Esophagus muscularis mucosa (tissue), 4 donors: ENCODE data around the gene GRAMD4. TPM values are rescaled to one million over a fixed set of nuclear protein-coding genes. Genes with fewer than 3 reads are reported as not detected.

Source experiments
- DNase-seq: peaks from one replicate; pipeline ENCODE4 v3.0.0-alpha.2; 2017; ENCODE audit errors: extremely low spot score
- H3K27ac ChIP-seq, 4 donors: fragments of 200-600 bp; sonication (generic); replicated peaks in 1 of 4; 1 replicate in 3 of 4; 2 replicates in 1 of 4; pipeline ENCODE4 v1.5.1; 2016 to 2019; ENCODE audit warnings: mild to moderate bottlenecking in 1 of 4
- H3K27me3 ChIP-seq, 4 donors: fragments of 200-600 bp; sonication (generic); one replicate each; pipeline versions ENCODE4 v1.5.1 to v1.6.0; 2016 to 2019
- H3K36me3 ChIP-seq, 4 donors: fragments of 200-600 bp; sonication (generic); one replicate each; pipeline ENCODE4 v1.5.1; 2016 to 2019
- H3K4me1 ChIP-seq, 4 donors: fragments of 200-600 bp; sonication (generic); one replicate each; pipeline ENCODE4 v1.5.1; 2016 to 2019
- H3K4me3 ChIP-seq, 4 donors: fragments of 200-600 bp; sonication (generic); 1 replicate in 2 of 4; 2 replicates in 2 of 4; pipeline ENCODE4 v1.5.1; 2016 to 2019; ENCODE audit warnings: mild to moderate bottlenecking in 4 of 4, moderate library complexity in 1 of 4
- H3K9me3 ChIP-seq, 4 donors: fragments of 200-600 bp; sonication (generic); 1 replicate in 3 of 4; 2 replicates in 1 of 4; pipeline ENCODE4 v1.5.1; 2016 to 2019
- EP300 ChIP-seq: sonication (generic); formaldehyde crosslinking; IDR thresholded peaks from one replicate; pipeline ENCODE4 v1.6.1; 2017; ENCODE audit warnings: antibody characterized with exemption
- POLR2A ChIP-seq: fragments of 450-650 bp; IDR thresholded peaks from one replicate; pipeline ENCODE4 v1.6.1; 2017; ENCODE audit warnings: antibody characterized with exemption, moderate library complexity, mild to moderate bottlenecking, low read depth
- POLR2AphosphoS5 ChIP-seq, 2 donors: sonication (generic); formaldehyde crosslinking; IDR thresholded peaks; one replicate each; pipeline ENCODE4 v1.6.1; 2017; ENCODE audit warnings: antibody characterized with exemption in 2 of 2
- WGBS: methylation state at CpG from one replicate; pipeline ENCODE4 v1.1.5; 2018; 5-methylcytosine and 5-hydroxymethylcytosine counted together
- intact Hi-C: fragments of 100-400 bp; cut with DNase I; formaldehyde crosslinking; loops from one replicate; pipeline ENCODE4 v1.15.1; 2023
- total RNA-seq, 4 donors: library from RNA; depleted of rRNA; stranded (reverse); fragments of >200 nt; gene quantifications; one replicate each; pipeline versions ENCODE4 v1.1.0 to v1.2.1, GENCODE V29; 2016
- TF ChIP-seq, protein P1 (sequence below), 3 experiments: fragments of 200-600 bp in 2 of 3; fragments of 450-650 bp in 1 of 3; sonication (generic) in 2 of 3; IDR thresholded peaks; one replicate each; pipeline ENCODE4 v1.5.1; 2017 to 2019; ENCODE audit warnings: antibody characterized with exemption in 3 of 3, mild to moderate bottlenecking in 2 of 3, moderate library complexity in 1 of 3

GRAMD4 gene
- total RNA-seq, 4 donors from 2014 or later: 20.0 to 126 (median 63.8) TPM

GRCh38 chr22:46650078-46650810 lies 30.1 kb downstream of the GRAMD4 start:
- Histone ChIP-seq H3K4me3 (no peak overlapping the region), H3K36me3 (peaks cover 0 to 3% (median 0%) of the 10 kb centered on the region in 4 donors), H3K4me1 (peaks cover 58 to 79% (median 65%) of the 10 kb centered on the region in 4 donors), H3K27ac (peak overlapping the region; percentile 66 to 80 (median 70)), H3K27me3 (no peaks in the 10 kb centered on the region), H3K9me3 (no peaks in the 10 kb centered on the region)
- WGBS: 47% methylated on average over 13 of the region's 25 CpGs
- intact Hi-C loops: loop anchor here (10.0 kb wide), 1 partner anchor 85 kb away; no protein-coding TSS in a partner anchor
- no peak for DNase-seq
- no peak for TF ChIP-seq POLR2A
- TF ChIP-seq POLR2AphosphoS5 (IDR thresholded peaks at IDR 0.05): no peak
- TF ChIP-seq, protein P1, sequence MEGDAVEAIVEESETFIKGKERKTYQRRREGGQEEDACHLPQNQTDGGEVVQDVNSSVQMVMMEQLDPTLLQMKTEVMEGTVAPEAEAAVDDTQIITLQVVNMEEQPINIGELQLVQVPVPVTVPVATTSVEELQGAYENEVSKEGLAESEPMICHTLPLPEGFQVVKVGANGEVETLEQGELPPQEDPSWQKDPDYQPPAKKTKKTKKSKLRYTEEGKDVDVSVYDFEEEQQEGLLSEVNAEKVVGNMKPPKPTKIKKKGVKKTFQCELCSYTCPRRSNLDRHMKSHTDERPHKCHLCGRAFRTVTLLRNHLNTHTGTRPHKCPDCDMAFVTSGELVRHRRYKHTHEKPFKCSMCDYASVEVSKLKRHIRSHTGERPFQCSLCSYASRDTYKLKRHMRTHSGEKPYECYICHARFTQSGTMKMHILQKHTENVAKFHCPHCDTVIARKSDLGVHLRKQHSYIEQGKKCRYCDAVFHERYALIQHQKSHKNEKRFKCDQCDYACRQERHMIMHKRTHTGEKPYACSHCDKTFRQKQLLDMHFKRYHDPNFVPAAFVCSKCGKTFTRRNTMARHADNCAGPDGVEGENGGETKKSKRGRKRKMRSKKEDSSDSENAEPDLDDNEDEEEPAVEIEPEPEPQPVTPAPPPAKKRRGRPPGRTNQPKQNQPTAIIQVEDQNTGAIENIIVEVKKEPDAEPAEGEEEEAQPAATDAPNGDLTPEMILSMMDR (IDR thresholded peaks at IDR 0.05): no peak
- TF ChIP-seq EP300: no peak

GRCh38 chr22:46651316-46651715 lies 31.1 kb downstream of the GRAMD4 start:
- DNase-seq: no peak
- Histone ChIP-seq H3K4me3 (no peak overlapping the region), H3K9me3 (no peaks in the 10 kb centered on the region), H3K4me1 (peaks cover 51 to 76% (median 60%) of the 10 kb centered on the region in 4 donors), H3K27ac (peak overlapping the region in 2 of 4 donors; percentile 71 to 80), H3K36me3 (peaks cover 0 to 3% (median 0%) of the 10 kb centered on the region in 4 donors), H3K27me3 (no peaks in the 10 kb centered on the region)
- TF ChIP-seq, protein P1 (IDR thresholded peaks at IDR 0.05): no peak
- no peak for TF ChIP-seq POLR2AphosphoS5 (IDR thresholded peaks at IDR 0.05)
- no peak for TF ChIP-seq EP300
- no peak for TF ChIP-seq POLR2A
- intact Hi-C loops: loop anchor here (10.0 kb wide), 1 partner anchor 87 kb away; no protein-coding TSS in a partner anchor
- WGBS: 94% methylated on average over 15 of the region's 16 CpGs

DNA sequence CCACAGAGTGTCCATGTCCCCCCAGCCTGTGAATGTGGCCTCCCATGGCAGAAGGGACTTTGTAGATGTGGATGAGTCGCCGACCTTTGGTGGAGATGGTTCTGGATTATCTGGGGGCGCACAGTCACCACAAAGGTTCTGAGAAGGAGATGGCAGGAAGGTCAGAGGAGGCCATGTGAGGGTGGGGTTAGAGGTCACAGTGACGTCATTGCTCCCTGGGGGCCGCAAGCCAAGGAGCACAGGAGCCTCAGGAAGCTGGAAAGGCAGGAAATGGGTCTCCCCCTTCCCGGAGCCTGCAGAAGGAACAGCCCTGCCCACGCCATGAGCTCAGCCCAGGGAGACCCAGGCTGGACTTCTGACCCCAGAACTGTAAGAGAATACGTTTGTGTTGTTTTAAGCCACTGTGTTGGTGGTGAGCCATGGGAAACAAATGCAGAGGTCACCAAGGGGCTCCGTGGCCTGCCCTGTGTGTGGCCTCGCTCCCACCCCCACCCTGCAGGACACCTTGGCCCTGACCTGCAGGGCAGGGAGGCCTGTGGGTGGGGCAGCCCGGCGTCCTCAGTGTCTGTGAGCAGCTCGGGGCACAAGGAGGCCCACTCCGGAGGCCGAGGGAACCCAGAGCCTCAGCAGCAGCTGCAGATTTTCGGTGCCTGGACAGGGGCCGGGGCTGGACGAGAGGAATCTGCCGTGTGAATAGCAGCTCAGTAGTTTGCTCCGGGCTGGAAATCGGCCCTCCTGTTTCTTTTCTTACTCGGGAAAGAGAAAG lies 32.1 kb downstream of the GRAMD4 start:
- DNase-seq: no peak
- Histone ChIP-seq H3K9me3 (no peaks in the 10 kb centered on the region), H3K4me1 (peaks cover 46 to 66% (median 53%) of the 10 kb centered on the region in 4 donors), H3K27ac (peak overlapping the region; percentile 21 to 80 (median 65)), H3K4me3 (peak overlapping the region; percentile 13 to 36 (median 26)), H3K27me3 (no peaks in the 10 kb centered on the region), H3K36me3 (peaks cover 0 to 3% (median 0%) of the 10 kb centered on the region in 4 donors)
- TF ChIP-seq POLR2A: no peak
- no peak for TF ChIP-seq EP300
- peak in 1 of 2 donors; percentile 11 for TF ChIP-seq POLR2AphosphoS5 (IDR thresholded peaks at IDR 0.05)
- TF ChIP-seq, protein P1 (IDR thresholded peaks at IDR 0.05): no peak
- 59% methylated on average over 21 of the region's 22 CpGs for WGBS
- intact Hi-C loops: loop anchor here (10.0 kb wide), 1 partner anchor 87 kb away; no protein-coding TSS in a partner anchor

DNA sequence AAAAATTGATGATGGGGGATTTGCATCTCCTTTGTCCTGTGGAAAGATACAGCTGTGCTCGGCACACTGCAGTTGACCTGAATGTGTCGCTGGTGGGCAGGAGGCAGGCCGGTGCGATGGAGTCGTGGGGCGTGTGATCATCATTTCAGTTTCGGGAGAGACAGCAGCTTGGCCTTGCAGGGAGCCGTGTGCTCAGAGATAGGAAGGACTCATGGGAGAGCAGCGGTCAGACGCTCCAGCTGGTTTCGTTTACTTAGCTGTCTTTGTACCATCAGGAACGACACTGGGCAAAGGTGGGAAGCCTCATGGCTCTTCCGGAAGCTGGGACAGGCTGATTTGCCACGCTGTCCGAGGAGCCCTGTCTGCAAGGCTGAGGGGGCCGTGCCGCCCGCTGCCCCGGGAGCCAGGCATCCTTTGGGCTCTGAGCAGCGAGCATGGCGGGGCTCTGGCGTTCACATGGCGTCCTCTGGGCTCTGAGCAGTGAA lies 32.7 kb downstream of the GRAMD4 start:
- no peaks in the 10 kb centered on the region for H3K27me3 ChIP-seq
- H3K4me1 ChIP-seq: peaks cover 46 to 60% (median 52%) of the 10 kb centered on the region in 4 donors
- 61% methylated on average over 22 of the region's 23 CpGs for WGBS
- peaks cover 0 to 3% (median 0%) of the 10 kb centered on the region in 4 donors for H3K36me3 ChIP-seq
- H3K27ac ChIP-seq: peak overlapping the region; percentile 21 to 80 (median 65)
- peak overlapping the region; percentile 13 to 36 (median 26) for H3K4me3 ChIP-seq
- intact Hi-C loops: loop anchor here (10.0 kb wide), 1 partner anchor 88 kb away; no protein-coding TSS in a partner anchor
- TF ChIP-seq, protein P1 (IDR thresholded peaks at IDR 0.05): no peak
- TF ChIP-seq POLR2A: no peak
- no peak for TF ChIP-seq POLR2AphosphoS5 (IDR thresholded peaks at IDR 0.05)
- TF ChIP-seq EP300: no peak
- DNase-seq: no peak
- no peaks in the 10 kb centered on the region for H3K9me3 ChIP-seq
